Measurements from ENCODE around the gene KLF9.

DNA sequence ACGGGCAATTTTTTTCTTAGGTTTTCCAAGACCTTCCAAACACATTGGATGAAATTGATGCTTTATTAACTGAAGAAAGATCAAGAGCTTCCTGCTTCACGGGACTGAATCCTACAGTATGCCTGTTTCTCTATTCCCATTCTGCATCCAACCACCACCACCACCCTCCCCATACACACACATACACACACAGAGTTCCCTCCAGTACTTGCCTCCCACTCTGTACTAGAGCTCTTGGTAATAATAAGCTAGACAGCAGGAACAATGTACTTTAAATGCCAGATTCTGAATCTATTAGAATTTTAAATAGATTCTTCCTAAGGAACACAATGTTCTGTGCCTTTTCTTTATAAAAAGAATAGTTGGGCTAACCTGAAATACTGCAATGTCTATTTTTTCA, 67.4 kb downstream of the KLF9 start:
- TF ChIP-seq, protein P1, sequence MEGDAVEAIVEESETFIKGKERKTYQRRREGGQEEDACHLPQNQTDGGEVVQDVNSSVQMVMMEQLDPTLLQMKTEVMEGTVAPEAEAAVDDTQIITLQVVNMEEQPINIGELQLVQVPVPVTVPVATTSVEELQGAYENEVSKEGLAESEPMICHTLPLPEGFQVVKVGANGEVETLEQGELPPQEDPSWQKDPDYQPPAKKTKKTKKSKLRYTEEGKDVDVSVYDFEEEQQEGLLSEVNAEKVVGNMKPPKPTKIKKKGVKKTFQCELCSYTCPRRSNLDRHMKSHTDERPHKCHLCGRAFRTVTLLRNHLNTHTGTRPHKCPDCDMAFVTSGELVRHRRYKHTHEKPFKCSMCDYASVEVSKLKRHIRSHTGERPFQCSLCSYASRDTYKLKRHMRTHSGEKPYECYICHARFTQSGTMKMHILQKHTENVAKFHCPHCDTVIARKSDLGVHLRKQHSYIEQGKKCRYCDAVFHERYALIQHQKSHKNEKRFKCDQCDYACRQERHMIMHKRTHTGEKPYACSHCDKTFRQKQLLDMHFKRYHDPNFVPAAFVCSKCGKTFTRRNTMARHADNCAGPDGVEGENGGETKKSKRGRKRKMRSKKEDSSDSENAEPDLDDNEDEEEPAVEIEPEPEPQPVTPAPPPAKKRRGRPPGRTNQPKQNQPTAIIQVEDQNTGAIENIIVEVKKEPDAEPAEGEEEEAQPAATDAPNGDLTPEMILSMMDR (IDR thresholded peaks at IDR 0.05), result no peak
- TF ChIP-seq POLR2A (IDR thresholded peaks at IDR 0.05), result no peak
